Astrocyte (in vitro differentiated cells and primary cell): Measurements from ENCODE around the gene NXPE3. TPM values are rescaled to one million over a fixed set of nuclear protein-coding genes. Genes with fewer than 3 reads are reported as not detected.

Experiments
- DNase-seq: peaks from one replicate; pipeline ENCODE4 v3.0.0-alpha.2; 2010; ENCODE audit warnings: low read depth
- FAIRE-seq: peaks from 2 replicates; lab custom pipeline; 2011; peaks lifted over from hg19 to GRCh38; lab: Jason Lieb, UNC
- H2AFZ ChIP-seq: 2 replicates; pipeline ENCODE4 v1.6.0; 2012; ENCODE audit warnings: low read depth, low read length, inconsistent platforms
- H3K27ac ChIP-seq: 2 replicates; pipeline ENCODE4 v1.5.1; 2011; ENCODE audit warnings: low read depth, low read length, inconsistent platforms
- H3K27me3 ChIP-seq: 2 replicates; pipeline ENCODE4 v1.6.0; 2011; ENCODE audit warnings: low read length, inconsistent platforms; ENCODE audit not compliant: insufficient read depth
- H3K36me3 ChIP-seq: 2 replicates; pipeline ENCODE4 v1.5.1; 2011; ENCODE audit warnings: low read length, inconsistent platforms; ENCODE audit not compliant: insufficient read depth
- H3K4me1 ChIP-seq: 2 replicates; pipeline ENCODE4 v1.5.1; 2011; ENCODE audit warnings: low read length, inconsistent platforms; ENCODE audit not compliant: insufficient read depth
- H3K4me2 ChIP-seq: 2 replicates; pipeline ENCODE4 v1.6.0; 2012; ENCODE audit warnings: low read length, inconsistent platforms
- H3K4me3 ChIP-seq: 2 replicates; pipeline ENCODE4 v1.5.1; 2011; ENCODE audit warnings: low read depth, mild to moderate bottlenecking, low read length, inconsistent platforms; ENCODE audit not compliant: insufficient read depth
- H3K79me2 ChIP-seq: 2 replicates; pipeline ENCODE4 v1.6.0; 2012; ENCODE audit warnings: mild to moderate bottlenecking, low read length, inconsistent platforms; ENCODE audit not compliant: insufficient read depth
- H3K9ac ChIP-seq: 2 replicates; pipeline ENCODE4 v1.6.0; 2012; ENCODE audit warnings: mild to moderate bottlenecking, low read length, inconsistent platforms
- H3K9me3 ChIP-seq: 2 replicates; pipeline ENCODE4 v1.5.1; 2012; ENCODE audit warnings: low read depth, mild to moderate bottlenecking, low read length, inconsistent platforms; ENCODE audit not compliant: insufficient read depth
- H4K20me1 ChIP-seq: 2 replicates; pipeline ENCODE4 v1.6.0; 2012; ENCODE audit warnings: low read length, inconsistent platforms; ENCODE audit not compliant: insufficient read depth
- H3K27ac Mint-ChIP-seq: one replicate; pipeline ENCODE4 v1.8.0; 2021; ENCODE audit warnings: mild to moderate bottlenecking, mixed read lengths; ENCODE audit not compliant: unreplicated experiment
- H3K27me3 Mint-ChIP-seq: one replicate; pipeline ENCODE4 v1.8.0; 2021; ENCODE audit warnings: low read depth, mixed read lengths; ENCODE audit not compliant: unreplicated experiment
- H3K36me3 Mint-ChIP-seq: one replicate; pipeline ENCODE4 v1.8.0; 2021; ENCODE audit warnings: low read depth, mixed read lengths; ENCODE audit not compliant: unreplicated experiment
- H3K4me1 Mint-ChIP-seq: one replicate; pipeline ENCODE4 v1.8.0; 2021; ENCODE audit warnings: low read depth, mixed read lengths; ENCODE audit not compliant: unreplicated experiment
- H3K4me3 Mint-ChIP-seq: one replicate; pipeline ENCODE4 v1.8.0; 2021; ENCODE audit warnings: mild to moderate bottlenecking, moderate library complexity, mixed read lengths; ENCODE audit not compliant: unreplicated experiment
- H3K9me3 Mint-ChIP-seq: one replicate; pipeline ENCODE4 v1.8.0; 2021; ENCODE audit warnings: mild to moderate bottlenecking, mixed read lengths; ENCODE audit not compliant: unreplicated experiment
- EZH2 ChIP-seq: IDR thresholded peaks from 2 replicates; pipeline ENCODE4 v1.6.1; 2012; ENCODE audit warnings: mild to moderate bottlenecking, low read length, inconsistent platforms; ENCODE audit not compliant: insufficient read depth
- total RNA-seq: library from RNA; stranded (reverse); gene quantifications from 2 replicates; pipeline ENCODE4 v1.2.1, GENCODE V29; 2021
- TF ChIP-seq, protein P1 (sequence below): IDR thresholded peaks from 2 replicates; pipeline ENCODE4 v1.5.1; 2011; ENCODE audit warnings: low read depth, mild to moderate bottlenecking, inconsistent platforms, low read length, moderate library complexity; ENCODE audit not compliant: insufficient read depth

The NXPE3 gene
- total RNA-seq, 1 donor from 2014 or later: 46.4 TPM

DNA sequence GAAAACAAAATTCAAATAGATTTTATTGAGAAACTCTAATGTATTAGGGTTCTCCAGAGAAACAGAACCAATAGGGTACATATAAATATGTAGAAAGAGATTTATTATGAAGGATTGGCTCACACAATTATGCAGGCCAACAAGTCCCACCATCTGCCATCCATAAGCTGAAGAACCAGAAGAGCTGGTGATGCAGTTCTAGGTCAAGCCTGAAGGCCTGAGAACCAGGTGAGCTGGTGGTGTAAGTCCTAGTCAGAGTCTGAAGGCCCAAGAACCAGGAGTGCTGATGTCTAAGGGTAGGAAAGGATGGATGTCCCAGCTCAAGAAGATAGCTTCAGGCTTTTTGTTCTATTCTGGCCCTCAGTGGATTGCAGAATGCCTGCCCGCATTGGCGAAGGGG is 67.7 kb downstream of the NXPE3 start:
- Mint-ChIP-seq H3K9me3 (no peaks in the 10 kb centered on the region), H3K27me3 (no peaks in the 10 kb centered on the region), H3K27ac (no peak overlapping the region), H3K4me3 (no peak overlapping the region), H3K4me1 (peaks cover 19% of the 10 kb centered on the region), H3K36me3 (peaks cover 5% of the 10 kb centered on the region)
- Histone ChIP-seq H3K79me2 (peaks cover 24% of the 10 kb centered on the region), H3K4me2 (no peak overlapping the region), H2AFZ (no peak overlapping the region), H3K27ac (no peak overlapping the region), H3K27me3 (no peaks in the 10 kb centered on the region), H3K4me1 (peaks cover 10% of the 10 kb centered on the region), H3K36me3 (peaks cover 2% of the 10 kb centered on the region), H4K20me1 (peaks cover 21% of the 10 kb centered on the region), H3K4me3 (no peak overlapping the region), H3K9ac (no peak overlapping the region), H3K9me3 (no peaks in the 10 kb centered on the region)
- DNase-seq: no peak
- FAIRE-seq: no peak
- no peak for TF ChIP-seq EZH2
- TF ChIP-seq, protein P1, sequence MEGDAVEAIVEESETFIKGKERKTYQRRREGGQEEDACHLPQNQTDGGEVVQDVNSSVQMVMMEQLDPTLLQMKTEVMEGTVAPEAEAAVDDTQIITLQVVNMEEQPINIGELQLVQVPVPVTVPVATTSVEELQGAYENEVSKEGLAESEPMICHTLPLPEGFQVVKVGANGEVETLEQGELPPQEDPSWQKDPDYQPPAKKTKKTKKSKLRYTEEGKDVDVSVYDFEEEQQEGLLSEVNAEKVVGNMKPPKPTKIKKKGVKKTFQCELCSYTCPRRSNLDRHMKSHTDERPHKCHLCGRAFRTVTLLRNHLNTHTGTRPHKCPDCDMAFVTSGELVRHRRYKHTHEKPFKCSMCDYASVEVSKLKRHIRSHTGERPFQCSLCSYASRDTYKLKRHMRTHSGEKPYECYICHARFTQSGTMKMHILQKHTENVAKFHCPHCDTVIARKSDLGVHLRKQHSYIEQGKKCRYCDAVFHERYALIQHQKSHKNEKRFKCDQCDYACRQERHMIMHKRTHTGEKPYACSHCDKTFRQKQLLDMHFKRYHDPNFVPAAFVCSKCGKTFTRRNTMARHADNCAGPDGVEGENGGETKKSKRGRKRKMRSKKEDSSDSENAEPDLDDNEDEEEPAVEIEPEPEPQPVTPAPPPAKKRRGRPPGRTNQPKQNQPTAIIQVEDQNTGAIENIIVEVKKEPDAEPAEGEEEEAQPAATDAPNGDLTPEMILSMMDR: no peak

DNA sequence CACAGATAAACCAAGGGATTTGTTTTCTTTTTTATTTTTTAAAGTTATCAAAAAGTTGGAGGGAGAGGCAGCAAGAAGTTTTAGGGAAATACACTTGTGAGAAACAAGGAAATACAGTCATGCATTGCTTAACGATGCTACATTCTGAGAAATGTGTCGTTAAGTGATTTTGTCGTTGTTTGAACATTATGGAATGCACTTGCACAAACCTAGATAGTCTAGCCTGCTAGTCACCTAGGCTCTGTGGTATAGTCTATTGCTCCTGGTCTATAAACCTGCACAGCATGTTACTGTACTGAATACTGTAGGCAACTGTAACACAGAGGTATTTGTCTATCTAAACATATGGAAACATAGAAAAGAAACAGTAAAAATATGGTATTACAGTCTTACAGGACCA is 68.3 kb downstream of the NXPE3 start:
- TF ChIP-seq, protein P1: no peak
- TF ChIP-seq EZH2: no peak
- Histone ChIP-seq H3K79me2 (peaks cover 30% of the 10 kb centered on the region), H3K4me2 (no peak overlapping the region), H3K4me1 (peaks cover 12% of the 10 kb centered on the region), H3K9ac (no peak overlapping the region), H4K20me1 (peaks cover 27% of the 10 kb centered on the region), H2AFZ (no peak overlapping the region), H3K27me3 (no peaks in the 10 kb centered on the region), H3K9me3 (no peaks in the 10 kb centered on the region), H3K36me3 (peaks cover 8% of the 10 kb centered on the region), H3K27ac (no peak overlapping the region), H3K4me3 (no peak overlapping the region)
- DNase-seq (no peak), FAIRE-seq (no peak)
- Mint-ChIP-seq H3K9me3 (no peaks in the 10 kb centered on the region), H3K27ac (no peak overlapping the region), H3K27me3 (no peaks in the 10 kb centered on the region), H3K4me3 (no peak overlapping the region), H3K4me1 (peaks cover 17% of the 10 kb centered on the region), H3K36me3 (peaks cover 10% of the 10 kb centered on the region)

DNA sequence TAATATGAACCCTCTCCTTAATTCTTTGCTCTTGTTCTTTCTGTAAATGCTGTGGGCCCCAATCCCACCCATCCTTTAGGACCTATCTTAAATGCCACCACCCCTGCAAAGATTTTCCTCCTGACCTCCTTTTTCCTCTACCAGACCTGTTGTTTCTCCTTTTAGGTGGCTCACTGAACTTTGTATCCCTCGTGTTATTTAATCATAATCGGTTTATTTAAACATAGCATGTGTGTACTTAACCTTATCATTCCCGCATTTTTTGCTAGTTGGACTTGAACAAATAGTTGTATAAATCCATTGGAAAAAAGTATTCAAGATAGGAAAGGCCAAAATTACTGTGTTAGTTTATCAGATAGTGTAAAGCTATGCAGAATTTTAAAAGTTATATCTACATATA is 69.3 kb downstream of the NXPE3 start:
- no peak for TF ChIP-seq EZH2
- TF ChIP-seq, protein P1: no peak
- FAIRE-seq (no peak), DNase-seq (no peak)
- Mint-ChIP-seq H3K27ac (no peak overlapping the region), H3K27me3 (no peaks in the 10 kb centered on the region), H3K4me3 (peak overlapping the region; percentile 83), H3K36me3 (peaks cover 19% of the 10 kb centered on the region), H3K4me1 (peaks cover 13% of the 10 kb centered on the region), H3K9me3 (no peaks in the 10 kb centered on the region)
- H3K9ac ChIP-seq: peak overlapping the region; percentile 84
- H3K4me1 ChIP-seq: peaks cover 8% of the 10 kb centered on the region
- no peak overlapping the region for H2AFZ ChIP-seq
- peaks cover 37% of the 10 kb centered on the region for H4K20me1 ChIP-seq
- H3K27ac ChIP-seq: no peak overlapping the region
- H3K9me3 ChIP-seq: no peaks in the 10 kb centered on the region
- no peaks in the 10 kb centered on the region for H3K27me3 ChIP-seq
- peaks cover 18% of the 10 kb centered on the region for H3K36me3 ChIP-seq
- H3K4me3 ChIP-seq: peak overlapping the region; percentile 49
- peaks cover 40% of the 10 kb centered on the region for H3K79me2 ChIP-seq
- peak overlapping the region; percentile 88 for H3K4me2 ChIP-seq
